PFSK-1 (cell line): ENCODE data around the gene OR13D1.

Experiments used
- FOXP2 ChIP-seq: optimal IDR thresholded peaks from 2 replicates; pipeline ENCODE3; 2011; ENCODE audit warnings: borderline replicate concordance, control low read depth, inconsistent platforms; ENCODE audit not compliant: insufficient read depth; ENCODE audit errors: extremely low read length, extremely low read depth
- POLR2AphosphoS5 ChIP-seq: IDR thresholded peaks from 2 replicates; pipeline ENCODE4 v1.6.1; 2012; ENCODE audit warnings: low read depth, mild to moderate bottlenecking, control low read depth, low read length, moderate library complexity
- SIN3A ChIP-seq: IDR thresholded peaks from 2 replicates; pipeline ENCODE4 v1.6.1; 2012; ENCODE audit warnings: mild to moderate bottlenecking, low read length, moderate library complexity, borderline replicate concordance; ENCODE audit not compliant: insufficient read depth
- TAF1 ChIP-seq: IDR thresholded peaks from 2 replicates; pipeline ENCODE4 v1.6.1; 2012; ENCODE audit warnings: low read length, control low read depth, borderline replicate concordance; ENCODE audit not compliant: insufficient read depth
- TF ChIP-seq, protein P1 (sequence below), 2 experiments: IDR thresholded peaks; 2 replicates each; pipeline versions ENCODE4 v1.6.1 to v1.8.0; 2011 to 2012; ENCODE audit warnings: low read depth in 2 of 2, low read length in 2 of 2, control low read depth in 1 of 2, inconsistent platforms in 1 of 2, mild to moderate bottlenecking in 1 of 2, moderate library complexity in 1 of 2; ENCODE audit not compliant: insufficient read depth in 1 of 2

Gene OR13D1

DNA sequence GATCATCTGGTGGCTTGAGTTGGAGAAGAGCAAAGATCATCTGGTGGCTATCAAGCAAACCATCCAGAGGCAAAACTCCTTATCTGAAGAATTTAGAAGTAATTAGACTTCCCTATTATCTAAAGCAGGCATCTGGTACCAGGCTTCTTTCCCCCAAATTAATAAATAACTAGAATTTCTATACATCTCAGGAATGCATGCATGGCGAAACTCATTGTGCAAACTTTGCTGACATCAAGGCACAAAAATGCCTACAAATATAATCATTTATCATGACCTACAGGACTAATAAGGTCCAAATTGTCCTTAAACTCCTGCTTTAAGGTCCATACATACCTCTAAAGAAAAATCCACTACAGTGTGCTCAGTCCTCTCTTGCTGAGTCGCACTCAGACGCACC is 6.0 kb downstream of the OR13D1 start:
- TF ChIP-seq, protein P1, sequence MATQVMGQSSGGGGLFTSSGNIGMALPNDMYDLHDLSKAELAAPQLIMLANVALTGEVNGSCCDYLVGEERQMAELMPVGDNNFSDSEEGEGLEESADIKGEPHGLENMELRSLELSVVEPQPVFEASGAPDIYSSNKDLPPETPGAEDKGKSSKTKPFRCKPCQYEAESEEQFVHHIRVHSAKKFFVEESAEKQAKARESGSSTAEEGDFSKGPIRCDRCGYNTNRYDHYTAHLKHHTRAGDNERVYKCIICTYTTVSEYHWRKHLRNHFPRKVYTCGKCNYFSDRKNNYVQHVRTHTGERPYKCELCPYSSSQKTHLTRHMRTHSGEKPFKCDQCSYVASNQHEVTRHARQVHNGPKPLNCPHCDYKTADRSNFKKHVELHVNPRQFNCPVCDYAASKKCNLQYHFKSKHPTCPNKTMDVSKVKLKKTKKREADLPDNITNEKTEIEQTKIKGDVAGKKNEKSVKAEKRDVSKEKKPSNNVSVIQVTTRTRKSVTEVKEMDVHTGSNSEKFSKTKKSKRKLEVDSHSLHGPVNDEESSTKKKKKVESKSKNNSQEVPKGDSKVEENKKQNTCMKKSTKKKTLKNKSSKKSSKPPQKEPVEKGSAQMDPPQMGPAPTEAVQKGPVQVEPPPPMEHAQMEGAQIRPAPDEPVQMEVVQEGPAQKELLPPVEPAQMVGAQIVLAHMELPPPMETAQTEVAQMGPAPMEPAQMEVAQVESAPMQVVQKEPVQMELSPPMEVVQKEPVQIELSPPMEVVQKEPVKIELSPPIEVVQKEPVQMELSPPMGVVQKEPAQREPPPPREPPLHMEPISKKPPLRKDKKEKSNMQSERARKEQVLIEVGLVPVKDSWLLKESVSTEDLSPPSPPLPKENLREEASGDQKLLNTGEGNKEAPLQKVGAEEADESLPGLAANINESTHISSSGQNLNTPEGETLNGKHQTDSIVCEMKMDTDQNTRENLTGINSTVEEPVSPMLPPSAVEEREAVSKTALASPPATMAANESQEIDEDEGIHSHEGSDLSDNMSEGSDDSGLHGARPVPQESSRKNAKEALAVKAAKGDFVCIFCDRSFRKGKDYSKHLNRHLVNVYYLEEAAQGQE (IDR thresholded peaks at IDR 0.05; ENCODE audit: insufficient read depth in 1 of 2, low read depth in 2 of 2, low read length in 2 of 2): no peak
- no peak for TF ChIP-seq TAF1
- no peak for TF ChIP-seq FOXP2
- no peak for TF ChIP-seq POLR2AphosphoS5
- no peak for TF ChIP-seq SIN3A

DNA sequence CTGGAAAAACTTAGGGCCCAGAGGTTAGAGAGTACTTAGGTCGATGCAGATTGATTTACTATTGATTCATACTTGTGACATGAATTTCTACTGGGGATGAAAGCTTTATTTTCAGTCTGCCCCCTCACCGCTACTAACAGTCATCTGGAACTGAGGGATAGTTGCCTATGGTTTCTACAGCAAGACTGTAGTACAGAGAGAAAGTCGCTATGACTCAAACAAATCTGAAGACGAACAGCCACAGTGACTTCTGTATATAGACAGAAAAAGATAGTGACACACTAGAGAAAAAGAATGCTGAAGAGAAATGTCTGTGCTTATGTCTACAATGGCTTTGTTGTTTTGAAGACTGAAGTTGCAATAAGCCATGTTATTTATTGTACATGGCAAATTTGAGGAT is 17.3 kb downstream of the OR13D1 start:
- TF ChIP-seq TAF1: no peak
- no peak for TF ChIP-seq FOXP2
- TF ChIP-seq, protein P1 (IDR thresholded peaks at IDR 0.05; ENCODE audit: insufficient read depth in 1 of 2, low read depth in 2 of 2, low read length in 2 of 2): no peak
- no peak for TF ChIP-seq SIN3A
- TF ChIP-seq POLR2AphosphoS5: no peak

DNA sequence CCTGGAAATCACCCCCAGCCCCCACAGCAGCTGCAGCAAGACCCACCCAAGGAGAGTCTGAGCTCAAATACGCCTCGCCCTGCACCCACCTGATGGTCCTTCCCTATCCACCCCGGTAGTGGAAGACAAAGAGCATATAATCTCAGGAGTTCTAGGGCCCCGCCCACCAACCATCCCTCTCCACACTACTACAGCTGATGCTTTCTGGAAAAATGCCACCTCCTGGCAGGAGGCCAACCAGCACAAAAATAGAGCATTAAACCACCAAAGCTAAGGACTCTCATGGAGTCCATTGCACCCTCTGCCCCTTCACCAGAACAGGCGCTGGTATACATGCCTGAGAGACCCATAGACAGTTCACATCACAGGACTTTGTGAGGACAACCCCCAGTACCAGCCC is 30.7 kb downstream of the OR13D1 start:
- TF ChIP-seq SIN3A: no peak
- TF ChIP-seq POLR2AphosphoS5: no peak
- TF ChIP-seq FOXP2: no peak
- TF ChIP-seq, protein P1 (IDR thresholded peaks at IDR 0.05; ENCODE audit: insufficient read depth in 1 of 2, low read depth in 2 of 2, low read length in 2 of 2): no peak
- no peak for TF ChIP-seq TAF1

DNA sequence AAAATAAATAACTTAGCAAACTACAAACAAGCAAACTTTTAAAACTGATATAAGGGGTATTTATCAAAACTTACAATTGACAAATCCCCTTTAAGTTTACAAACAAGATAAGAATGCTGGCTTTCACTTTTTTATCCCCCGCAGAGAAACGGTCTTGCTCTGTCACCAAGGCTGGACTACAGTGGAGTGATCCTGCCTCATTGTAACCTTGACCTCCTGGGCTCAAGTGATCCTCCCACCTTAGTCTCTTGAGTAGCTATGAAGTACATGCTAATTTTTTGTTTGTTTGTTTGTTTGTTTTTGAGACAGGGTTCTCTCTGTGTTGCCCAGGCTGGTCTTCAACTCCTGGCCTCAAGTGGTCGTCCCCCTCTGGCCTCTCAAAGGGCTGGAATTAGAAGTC is 44.1 kb downstream of the OR13D1 start:
- TF ChIP-seq TAF1 (no peak), POLR2AphosphoS5 (no peak), SIN3A (no peak), FOXP2 (no peak)
- TF ChIP-seq, protein P1 (IDR thresholded peaks at IDR 0.05; ENCODE audit: insufficient read depth in 1 of 2, low read depth in 2 of 2, low read length in 2 of 2): no peak

DNA sequence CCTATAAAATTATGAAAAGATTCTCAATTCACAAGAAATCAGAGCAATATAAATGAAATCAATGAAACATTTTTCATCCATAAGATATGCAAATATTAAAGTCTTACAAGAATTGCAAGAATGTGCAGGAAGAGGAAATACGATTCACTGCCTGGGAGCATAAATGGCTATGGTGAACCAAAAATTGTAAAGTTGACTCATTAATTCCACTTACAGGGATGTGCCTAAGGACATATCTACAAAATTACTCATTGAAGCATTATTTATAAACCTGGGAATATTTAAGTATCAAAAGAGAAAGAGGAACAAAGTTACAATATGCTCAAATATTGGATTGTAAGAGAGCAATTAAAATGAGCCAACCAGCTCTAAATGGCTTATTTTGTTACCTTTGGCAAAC is 46.3 kb downstream of the OR13D1 start:
- TF ChIP-seq POLR2AphosphoS5 (no peak), TAF1 (no peak), FOXP2 (no peak), SIN3A (no peak)
- TF ChIP-seq, protein P1 (IDR thresholded peaks at IDR 0.05; ENCODE audit: insufficient read depth in 1 of 2, low read depth in 2 of 2, low read length in 2 of 2): no peak
